Skeletal muscle satellite cell (primary cell): ENCODE data around the gene MUC4.

Experiments
- H3K27me3 ChIP-seq: 2 replicates; pipeline ENCODE4 v1.7.0; 2013; ENCODE audit warnings: low read length; ENCODE audit not compliant: control insufficient read depth, insufficient read depth
- H3K36me3 ChIP-seq: 2 replicates; pipeline ENCODE4 v1.7.0; 2013; ENCODE audit warnings: mild to moderate bottlenecking, control low read depth, low read length; ENCODE audit not compliant: insufficient read depth
- H3K4me1 ChIP-seq: 2 replicates; pipeline ENCODE4 v1.7.0; 2013; ENCODE audit warnings: low read length; ENCODE audit not compliant: control insufficient read depth, insufficient read depth
- H3K4me2 ChIP-seq: 2 replicates; pipeline ENCODE4 v1.7.0; 2013; ENCODE audit warnings: mild to moderate bottlenecking, low read length
- H3K4me3 ChIP-seq: 2 replicates; pipeline ENCODE4 v1.7.0; 2013; ENCODE audit warnings: low read length
- H3K9ac ChIP-seq: 2 replicates; pipeline ENCODE4 v1.7.0; 2013; ENCODE audit warnings: mild to moderate bottlenecking, low read depth, low read length, moderate library complexity
- H3K9me3 ChIP-seq: replicated peaks from 2 replicates; pipeline ENCODE4 v1.7.0; 2013; ENCODE audit warnings: mild to moderate bottlenecking, control low read depth, low read length

The MUC4 gene

DNA sequence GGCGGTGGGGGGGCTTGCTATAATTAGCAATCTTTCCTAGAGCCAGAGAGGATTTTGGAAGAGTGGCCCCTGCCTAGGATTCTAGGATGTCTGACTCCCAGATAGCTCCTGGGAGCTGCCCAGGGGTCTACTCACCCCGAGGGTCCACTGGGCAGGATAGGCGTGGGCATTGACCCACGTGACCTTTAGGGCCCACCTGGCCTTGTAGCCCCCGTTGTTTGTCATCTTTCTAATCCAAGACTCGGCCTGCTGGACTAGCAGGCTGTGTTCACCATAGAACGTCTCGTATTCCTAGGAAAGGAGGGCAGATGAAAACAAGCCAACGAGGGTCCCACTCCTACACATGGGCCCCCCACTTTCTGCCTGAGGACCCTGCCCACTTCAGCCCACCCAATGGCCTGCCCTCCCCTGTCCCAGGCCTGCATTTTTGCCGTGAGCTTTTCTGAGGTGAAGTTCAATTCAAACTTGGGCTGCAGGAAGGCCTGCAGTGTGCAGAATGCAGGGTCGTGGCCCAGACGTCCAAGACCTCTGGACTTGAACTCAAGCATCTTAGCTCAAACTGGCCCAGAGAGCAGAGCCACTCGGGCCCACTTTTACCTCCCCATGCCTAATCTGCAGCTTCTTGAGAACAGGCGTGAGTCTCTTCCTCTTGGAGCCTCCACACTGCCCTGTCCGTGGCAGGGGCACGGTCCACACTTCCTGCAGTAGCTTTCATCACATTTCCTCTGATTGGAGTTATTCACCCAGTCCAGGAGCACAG is 41.5 kb downstream of the MUC4 start:
- Histone ChIP-seq H3K36me3 (no peaks in the 10 kb centered on the region), H3K9ac (no peak overlapping the region), H3K4me1 (no peaks in the 10 kb centered on the region), H3K4me3 (no peak overlapping the region), H3K9me3 (no peaks in the 10 kb centered on the region), H3K27me3 (peaks cover 16% of the 10 kb centered on the region), H3K4me2 (no peak overlapping the region)

- Histone ChIP-seq H3K27me3 (peaks cover 22% of the 10 kb centered on the region), H3K4me3 (no peak overlapping the region), H3K4me1 (no peaks in the 10 kb centered on the region), H3K36me3 (no peaks in the 10 kb centered on the region), H3K9ac (no peak overlapping the region), H3K9me3 (no peaks in the 10 kb centered on the region), H3K4me2 (no peak overlapping the region)
Measured at GRCh38 chr3:195769551-195769950, 42.2 kb downstream of the MUC4 start.

DNA sequence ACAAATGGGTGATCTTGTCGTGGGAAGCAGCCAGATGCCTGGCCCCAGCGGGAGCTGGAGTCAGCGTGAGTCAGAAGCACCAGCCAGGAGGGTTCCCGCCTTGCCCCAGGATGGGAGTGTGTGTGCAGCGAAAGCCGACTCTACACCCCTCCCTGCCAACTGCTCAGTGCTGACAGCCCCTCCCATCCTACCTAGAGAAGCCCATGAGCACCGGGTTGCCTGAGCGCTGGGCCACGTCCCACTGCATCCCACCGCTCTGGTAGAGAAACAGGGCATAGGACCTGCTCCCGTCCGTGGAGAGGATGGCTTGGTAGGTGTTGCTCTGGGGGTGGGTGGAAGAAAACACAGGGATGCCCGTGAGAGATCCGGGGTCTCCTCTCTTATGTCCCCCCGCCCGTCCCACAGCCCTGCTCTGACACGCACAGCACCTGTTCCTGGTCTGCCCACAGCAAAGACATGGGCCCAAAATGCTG is 42.9 kb downstream of the MUC4 start:
- H3K4me2 ChIP-seq, result no peak overlapping the region
- no peaks in the 10 kb centered on the region for H3K4me1 ChIP-seq
- H3K9me3 ChIP-seq, result no peaks in the 10 kb centered on the region
- H3K4me3 ChIP-seq, result no peak overlapping the region
- H3K36me3 ChIP-seq, result no peaks in the 10 kb centered on the region
- peaks cover 28% of the 10 kb centered on the region for H3K27me3 ChIP-seq
- H3K9ac ChIP-seq, result no peak overlapping the region

GRCh38 chr3:195768414-195768813 is 43.3 kb downstream of the MUC4 start:
- H3K27me3 ChIP-seq, result peaks cover 31% of the 10 kb centered on the region
- no peaks in the 10 kb centered on the region for H3K36me3 ChIP-seq

DNA sequence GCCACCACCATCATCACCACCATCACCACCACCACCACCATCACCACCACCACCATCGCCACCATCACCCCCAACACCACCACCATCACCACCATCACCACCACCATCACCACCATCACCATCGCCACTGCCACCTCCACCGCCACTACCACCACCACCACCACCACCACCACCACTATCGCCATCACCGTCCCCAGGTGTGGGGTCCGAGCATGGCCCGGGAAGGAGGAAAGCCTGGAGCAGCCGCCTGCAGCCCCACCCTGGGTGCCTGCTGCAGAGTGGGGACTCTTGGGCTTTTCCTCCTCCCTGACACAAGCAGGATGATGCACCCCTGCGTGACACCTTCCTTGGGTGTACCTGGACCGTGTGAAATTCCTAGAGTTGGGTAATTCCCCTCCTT is 43.9 kb downstream of the MUC4 start:
- Histone ChIP-seq H3K9ac (no peak overlapping the region), H3K9me3 (no peaks in the 10 kb centered on the region), H3K36me3 (no peaks in the 10 kb centered on the region), H3K4me3 (no peak overlapping the region), H3K27me3 (peaks cover 37% of the 10 kb centered on the region), H3K4me1 (no peaks in the 10 kb centered on the region), H3K4me2 (no peak overlapping the region)

More at GRCh38 chr3:195768414-195768813, 43.3 kb downstream of the MUC4 start:
- no peaks in the 10 kb centered on the region for H3K9me3 ChIP-seq
- no peak overlapping the region for H3K9ac ChIP-seq
- no peaks in the 10 kb centered on the region for H3K4me1 ChIP-seq
- no peak overlapping the region for H3K4me3 ChIP-seq
- H3K4me2 ChIP-seq, result no peak overlapping the region

DNA sequence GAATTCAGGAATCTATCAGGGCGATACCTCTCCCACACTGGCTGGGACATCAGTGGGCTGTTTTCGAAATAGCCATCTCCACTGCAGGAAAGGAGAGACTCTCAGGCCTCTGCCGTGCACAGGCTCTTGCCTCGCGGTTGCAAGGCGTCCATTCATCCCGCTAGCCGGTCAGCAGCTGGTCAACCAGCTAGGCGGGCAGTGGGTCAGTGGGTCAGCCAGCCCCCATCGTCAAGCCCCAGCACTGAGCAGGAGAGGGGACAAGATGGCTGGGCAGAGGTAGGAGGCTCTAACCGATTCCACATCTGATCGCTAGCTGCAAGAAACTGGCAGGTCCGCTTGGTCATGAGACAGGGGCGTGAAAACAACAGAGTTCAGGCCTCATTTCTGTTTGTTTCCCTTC is 45.1 kb downstream of the MUC4 start:
- Histone ChIP-seq H3K4me3 (no peak overlapping the region), H3K36me3 (no peaks in the 10 kb centered on the region), H3K4me2 (no peak overlapping the region), H3K4me1 (no peaks in the 10 kb centered on the region), H3K9ac (no peak overlapping the region), H3K27me3 (peaks cover 46% of the 10 kb centered on the region), H3K9me3 (no peaks in the 10 kb centered on the region)

DNA sequence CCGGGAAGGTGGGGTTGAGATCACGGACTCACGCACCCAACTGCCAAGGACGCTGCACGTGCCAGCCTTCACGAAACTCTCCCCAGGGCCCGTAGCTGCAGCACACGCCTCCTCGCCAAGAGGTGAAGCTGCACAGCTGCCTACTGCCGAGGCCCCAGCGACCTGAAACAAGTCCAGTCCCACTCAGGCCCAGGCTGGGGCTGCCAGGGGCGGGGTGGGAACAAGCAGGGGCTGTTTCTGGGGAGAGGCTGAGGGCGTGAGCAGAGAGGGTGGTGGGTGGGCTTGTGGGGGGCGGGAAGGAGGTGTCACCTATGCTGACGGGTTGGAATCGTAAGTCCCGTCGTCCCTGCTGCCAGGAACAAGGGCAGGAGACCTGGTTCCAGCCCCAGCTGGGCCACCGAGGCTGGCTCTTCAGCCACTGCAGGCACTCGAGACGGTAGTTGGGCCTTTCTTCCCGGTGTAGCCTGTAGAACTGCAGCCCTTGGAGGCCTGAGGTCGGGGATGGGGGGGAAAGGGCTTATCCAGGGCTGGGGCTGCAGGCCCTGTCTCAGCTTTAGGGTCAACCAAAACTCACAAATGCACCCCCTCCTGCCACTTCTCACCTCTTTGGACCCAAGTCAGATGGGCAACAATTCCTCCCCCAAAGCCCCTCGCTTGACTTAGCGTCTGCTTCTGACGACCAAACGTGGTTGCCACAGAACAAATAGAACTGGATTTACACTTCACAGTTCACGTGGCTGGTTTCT is 46.6 kb downstream of the MUC4 start:
- Histone ChIP-seq H3K4me3 (no peak overlapping the region), H3K4me2 (no peak overlapping the region), H3K27me3 (peaks cover 61% of the 10 kb centered on the region)

GRCh38 chr3:195763843-195764825 is 47.6 kb downstream of the MUC4 start:
- no peaks in the 10 kb centered on the region for H3K4me1 ChIP-seq
- H3K9me3 ChIP-seq, result no peaks in the 10 kb centered on the region
- H3K27me3 ChIP-seq, result peaks cover 64% of the 10 kb centered on the region
- H3K36me3 ChIP-seq, result no peaks in the 10 kb centered on the region
- no peak overlapping the region for H3K4me2 ChIP-seq
- H3K4me3 ChIP-seq, result no peak overlapping the region
- H3K9ac ChIP-seq, result no peak overlapping the region

More for the DNA sequence above, 46.6 kb downstream of the MUC4 start:
- Histone ChIP-seq H3K9ac (no peak overlapping the region), H3K36me3 (no peaks in the 10 kb centered on the region), H3K4me1 (no peaks in the 10 kb centered on the region), H3K9me3 (no peaks in the 10 kb centered on the region)

DNA sequence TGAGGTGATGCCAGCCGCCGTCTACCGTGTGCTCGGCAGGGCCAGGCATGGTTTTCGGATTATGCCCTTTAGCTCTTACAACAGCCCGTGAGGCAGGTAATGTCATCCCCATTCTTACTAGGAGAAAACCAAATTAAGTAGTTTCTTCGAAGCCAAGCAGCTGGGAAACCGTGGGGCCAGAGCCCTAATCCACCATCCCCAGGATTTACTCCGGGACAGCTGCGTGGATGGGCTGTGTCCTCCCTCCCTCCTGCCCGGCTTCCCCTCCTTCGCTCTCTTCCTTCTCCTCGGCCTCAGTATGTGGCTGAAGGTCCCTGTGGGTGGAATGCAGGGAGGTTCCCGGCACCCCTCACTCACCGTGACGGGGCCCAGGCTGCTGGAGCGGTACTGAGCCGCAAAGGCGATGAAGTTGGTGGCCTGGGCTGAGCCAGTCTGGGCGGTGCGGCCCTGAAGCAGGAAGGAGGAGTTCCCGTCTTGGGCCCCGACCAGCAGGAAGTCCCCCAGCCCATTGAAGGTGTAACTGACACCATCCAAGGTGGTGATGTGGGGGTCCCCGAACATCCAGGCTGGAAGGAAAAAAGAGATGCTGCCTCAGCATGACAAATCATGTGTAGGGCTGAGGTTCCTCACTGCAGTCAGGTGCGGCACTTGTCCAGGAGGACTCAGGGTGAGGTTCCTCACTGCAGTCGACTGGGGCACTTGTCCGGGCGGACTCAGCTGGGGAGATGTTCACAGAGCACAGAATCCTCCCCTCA is 48.5 kb downstream of the MUC4 start:
- peaks cover 68% of the 10 kb centered on the region for H3K27me3 ChIP-seq
- no peak overlapping the region for H3K4me3 ChIP-seq

GRCh38 chr3:195762611-195763010 is 49.1 kb downstream of the MUC4 start:
- no peaks in the 10 kb centered on the region for H3K36me3 ChIP-seq
- H3K4me3 ChIP-seq, result no peak overlapping the region
- peaks cover 75% of the 10 kb centered on the region for H3K27me3 ChIP-seq
- no peaks in the 10 kb centered on the region for H3K4me1 ChIP-seq
- H3K9me3 ChIP-seq, result no peaks in the 10 kb centered on the region
- H3K4me2 ChIP-seq, result no peak overlapping the region
- H3K9ac ChIP-seq, result no peak overlapping the region

More for the DNA sequence above, 48.5 kb downstream of the MUC4 start:
- Histone ChIP-seq H3K4me2 (no peak overlapping the region), H3K4me1 (no peaks in the 10 kb centered on the region), H3K36me3 (no peaks in the 10 kb centered on the region), H3K9me3 (no peaks in the 10 kb centered on the region), H3K9ac (no peak overlapping the region)
